ENCODE results near the gene HPD. TPM values are rescaled to one million over a fixed set of nuclear protein-coding genes. Genes with fewer than 3 reads are reported as not detected.
A peak's percentile ranks its signal among the peaks of the same experiment; 100 is the strongest.

Gene HPD
- polyA plus RNA-seq, 1 of the 3 experiments (the other 2 are of a cell fraction) = 1.9 TPM

GRCh38 chr12:121888478-121889273, 30.0 kb upstream of the HPD start, which contains the start of gene PSMD9:
PSMD9 (plus strand) TSS chr12:121888790; CDS start chr12:121888857, 67 bp downstream.
- Histone ChIP-seq H4K20me1 (ENCODE audit: insufficient read depth) (peaks cover 4% of the 10 kb centered on the region), H3K79me2 (ENCODE audit: insufficient read depth) (peaks cover 50% of the 10 kb centered on the region), H3F3A (replicated peaks; ENCODE audit: insufficient read depth) (peaks cover 28% of the 10 kb centered on the region), H3K4me1 (ENCODE audit: control insufficient read depth in 1 of 2, insufficient read depth in 2 of 2, low read depth in 1 of 2, low read length in 1 of 2) (peaks cover 8 to 9% of the 10 kb centered on the region in 2 experiments; a peak in 3 of 4 replicates), H3K9ac (peak within 1 kb of the TSS; percentile 93), H3K9me3 (no peaks in the 10 kb centered on the region), H2AFZ (ENCODE audit: low read depth) (peak within 1 kb of the TSS; percentile 78), H3K9me2 (no peaks in the 10 kb centered on the region), H3K4me3 (ENCODE audit: low read depth in 2 of 2, low read length in 1 of 2) (peak within 1 kb of the TSS; percentile 68 to 86), H3K4me2 (peak within 1 kb of the TSS; percentile 85), H3K36me3 (replicated peaks in 1 of 2; ENCODE audit: control insufficient read depth in 1 of 2, insufficient read depth in 2 of 2, low read length in 1 of 2) (peaks cover 0 to 12% of the 10 kb centered on the region in 2 experiments), H3K27ac (ENCODE audit: low read depth in 2 of 2, low read length in 1 of 2) (peak within 1 kb of the TSS; percentile 85 to 94), H3K27me3 (ENCODE audit: insufficient read depth) (no peaks in the 10 kb centered on the region)
- ChIA-PET POLR2A (interaction anchor here (0.6 to 2.7 kb wide), 10 partner anchors 8 to 176 kb away, joined by 3 to 34 read pairs (median 4); partner anchors contain the start of genes RHOF and TMEM120B), CTCF (interaction anchor here (0.7 to 10.2 kb wide), 24 partner anchors 8 to 171 kb away, joined by 3 to 186 read pairs (median 5); partner anchors contain the start of genes RHOF and SETD1B)
- DNase-seq = peak; percentile 97
- under 1% methylated on average over 21 of the region's 67 CpGs for WGBS (ENCODE audit: low lambda C conversion rate)
- peak; percentile 97 for TF ChIP-seq CHD2 (IDR thresholded peaks at IDR 0.05; ENCODE audit: low read length, partially characterized antibody)
- peak; percentile 98 for TF ChIP-seq GABPA (IDR thresholded peaks at IDR 0.05; ENCODE audit: low read depth)
- peak; percentile 68 for TF ChIP-seq CTCF (IDR thresholded peaks at IDR 0.05)
- TF ChIP-seq RAD21 (IDR thresholded peaks at IDR 0.05; ENCODE audit: low read length) = peak; percentile 73
- TF ChIP-seq TAF1 (IDR thresholded peaks at IDR 0.05; ENCODE audit: borderline replicate concordance, low read depth, low read length) = peak; percentile 85
- TF ChIP-seq, protein P1, sequence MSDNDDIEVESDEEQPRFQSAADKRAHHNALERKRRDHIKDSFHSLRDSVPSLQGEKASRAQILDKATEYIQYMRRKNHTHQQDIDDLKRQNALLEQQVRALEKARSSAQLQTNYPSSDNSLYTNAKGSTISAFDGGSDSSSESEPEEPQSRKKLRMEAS (IDR thresholded peaks at IDR 0.05; ENCODE audit: low read depth) = peak; percentile 99
- TF ChIP-seq, protein P2, sequence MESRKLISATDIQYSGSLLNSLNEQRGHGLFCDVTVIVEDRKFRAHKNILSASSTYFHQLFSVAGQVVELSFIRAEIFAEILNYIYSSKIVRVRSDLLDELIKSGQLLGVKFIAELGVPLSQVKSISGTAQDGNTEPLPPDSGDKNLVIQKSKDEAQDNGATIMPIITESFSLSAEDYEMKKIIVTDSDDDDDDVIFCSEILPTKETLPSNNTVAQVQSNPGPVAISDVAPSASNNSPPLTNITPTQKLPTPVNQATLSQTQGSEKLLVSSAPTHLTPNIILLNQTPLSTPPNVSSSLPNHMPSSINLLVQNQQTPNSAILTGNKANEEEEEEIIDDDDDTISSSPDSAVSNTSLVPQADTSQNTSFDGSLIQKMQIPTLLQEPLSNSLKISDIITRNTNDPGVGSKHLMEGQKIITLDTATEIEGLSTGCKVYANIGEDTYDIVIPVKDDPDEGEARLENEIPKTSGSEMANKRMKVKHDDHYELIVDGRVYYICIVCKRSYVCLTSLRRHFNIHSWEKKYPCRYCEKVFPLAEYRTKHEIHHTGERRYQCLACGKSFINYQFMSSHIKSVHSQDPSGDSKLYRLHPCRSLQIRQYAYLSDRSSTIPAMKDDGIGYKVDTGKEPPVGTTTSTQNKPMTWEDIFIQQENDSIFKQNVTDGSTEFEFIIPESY (IDR thresholded peaks at IDR 0.05; ENCODE audit: borderline replicate concordance, low read depth) = peak; percentile 90
- TF ChIP-seq POLR2AphosphoS5 (IDR thresholded peaks at IDR 0.05; ENCODE audit: low read depth, low read length) = peak; percentile 77
- TF ChIP-seq EP300 (IDR thresholded peaks at IDR 0.05; ENCODE audit: borderline replicate concordance in 1 of 2, low read depth in 1 of 2, low read length in 1 of 2) = no peak
- no peak for TF ChIP-seq RFX5 (IDR thresholded peaks at IDR 0.05; ENCODE audit: low read length)
- TF ChIP-seq, protein P3, sequence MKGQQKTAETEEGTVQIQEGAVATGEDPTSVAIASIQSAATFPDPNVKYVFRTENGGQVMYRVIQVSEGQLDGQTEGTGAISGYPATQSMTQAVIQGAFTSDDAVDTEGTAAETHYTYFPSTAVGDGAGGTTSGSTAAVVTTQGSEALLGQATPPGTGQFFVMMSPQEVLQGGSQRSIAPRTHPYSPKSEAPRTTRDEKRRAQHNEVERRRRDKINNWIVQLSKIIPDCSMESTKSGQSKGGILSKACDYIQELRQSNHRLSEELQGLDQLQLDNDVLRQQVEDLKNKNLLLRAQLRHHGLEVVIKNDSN (IDR thresholded peaks at IDR 0.05; ENCODE audit: borderline replicate concordance, low read depth) = peak; percentile 94
- TF ChIP-seq SIN3A (IDR thresholded peaks at IDR 0.05; ENCODE audit: borderline replicate concordance, low read depth, low read length) = peak; percentile 96
- TF ChIP-seq, protein P4, sequence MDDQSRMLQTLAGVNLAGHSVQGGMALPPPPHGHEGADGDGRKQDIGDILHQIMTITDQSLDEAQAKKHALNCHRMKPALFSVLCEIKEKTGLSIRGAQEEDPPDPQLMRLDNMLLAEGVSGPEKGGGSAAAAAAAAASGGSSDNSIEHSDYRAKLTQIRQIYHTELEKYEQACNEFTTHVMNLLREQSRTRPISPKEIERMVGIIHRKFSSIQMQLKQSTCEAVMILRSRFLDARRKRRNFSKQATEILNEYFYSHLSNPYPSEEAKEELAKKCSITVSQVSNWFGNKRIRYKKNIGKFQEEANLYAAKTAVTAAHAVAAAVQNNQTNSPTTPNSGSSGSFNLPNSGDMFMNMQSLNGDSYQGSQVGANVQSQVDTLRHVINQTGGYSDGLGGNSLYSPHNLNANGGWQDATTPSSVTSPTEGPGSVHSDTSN (IDR thresholded peaks at IDR 0.05) = no peak; the same call in 1 of the 2 replicates
- peak; percentile 44; the same call in 1 of the 2 replicates for TF ChIP-seq REST (IDR thresholded peaks at IDR 0.05; ENCODE audit: low read depth, low read length)
- TF ChIP-seq FOXJ3 (CRISPR knock-in tag; IDR thresholded peaks at IDR 0.05) = peak; percentile 78
- TF ChIP-seq, protein P5, sequence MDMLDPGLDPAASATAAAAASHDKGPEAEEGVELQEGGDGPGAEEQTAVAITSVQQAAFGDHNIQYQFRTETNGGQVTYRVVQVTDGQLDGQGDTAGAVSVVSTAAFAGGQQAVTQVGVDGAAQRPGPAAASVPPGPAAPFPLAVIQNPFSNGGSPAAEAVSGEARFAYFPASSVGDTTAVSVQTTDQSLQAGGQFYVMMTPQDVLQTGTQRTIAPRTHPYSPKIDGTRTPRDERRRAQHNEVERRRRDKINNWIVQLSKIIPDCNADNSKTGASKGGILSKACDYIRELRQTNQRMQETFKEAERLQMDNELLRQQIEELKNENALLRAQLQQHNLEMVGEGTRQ (IDR thresholded peaks at IDR 0.05; ENCODE audit: borderline replicate concordance, low read depth, low read length) = no peak; the same call in 1 of the 2 replicates
- no peak for TF ChIP-seq EZH2phosphoT487 (IDR thresholded peaks at IDR 0.05; ENCODE audit: borderline replicate concordance, low read depth)
- TF ChIP-seq MEF2A (IDR thresholded peaks at IDR 0.05; ENCODE audit: borderline replicate concordance, low read depth) = no peak
- TF ChIP-seq NRF1 (IDR thresholded peaks at IDR 0.05; ENCODE audit: low read depth, low read length) = 0 out of 2 replicates have a peak, but pooled peaks have one; percentile 25
